Transverse colon (tissue), 4 donors: ENCODE results near the gene ALOX15B.

Experiments
- CTCF ChIP-seq, 5 experiments: fragments of 200-600 bp in 3 of 5; fragments of 450-650 bp in 2 of 5; sonication (generic) in 3 of 5; IDR thresholded peaks; 1 replicate in 2 of 5; 2 replicates in 3 of 5; pipeline ENCODE4 v1.5.1; 2016 to 2017; ENCODE audit warnings: antibody characterized with exemption in 5 of 5, inconsistent platforms in 3 of 5, mild to moderate bottlenecking in 2 of 5, moderate library complexity in 1 of 5
- EP300 ChIP-seq: sonication (generic); formaldehyde crosslinking; IDR thresholded peaks from one replicate; pipeline ENCODE4 v1.6.1; 2017; ENCODE audit warnings: antibody characterized with exemption, low read depth
- POLR2A ChIP-seq: fragments of 450-650 bp; IDR thresholded peaks from one replicate; pipeline ENCODE4 v1.6.1; 2016; ENCODE audit warnings: antibody characterized with exemption, mild to moderate bottlenecking, moderate library complexity
- POLR2AphosphoS5 ChIP-seq, 3 donors: sonication (generic); formaldehyde crosslinking; IDR thresholded peaks; one replicate each; pipeline ENCODE4 v1.6.1; 2016; ENCODE audit warnings: antibody characterized with exemption in 3 of 3

GRCh38 chr17:8052256-8053252 is 13.7 kb downstream of the ALOX15B start:
- no peak for TF ChIP-seq EP300
- TF ChIP-seq POLR2AphosphoS5 (IDR thresholded peaks at IDR 0.05), result no peak
- no peak for TF ChIP-seq POLR2A
- TF ChIP-seq CTCF (IDR thresholded peaks at IDR 0.05), result no peak
